H1 (cell line): ENCODE data around the gene PRIMPOL. TPM values are rescaled to one million over a fixed set of nuclear protein-coding genes. Genes with fewer than 3 reads are reported as not detected.

Experiments
- CTCF ChIA-PET: fragments of 300-600 bp; sonication (Branson Sonifier 250); formaldehyde crosslinking; loops from one replicate; lab custom pipeline; 2021; ENCODE audit not compliant: partially characterized antibody; lab: Charles Lee
- POLR2A ChIA-PET: fragments of 300-600 bp; sonication (Branson Sonifier 250); formaldehyde crosslinking; loops from one replicate; lab custom pipeline; 2021; ENCODE audit warnings: inconsistent platforms; ENCODE audit not compliant: partially characterized antibody; lab: Charles Lee
- DNase-seq, 2 experiments: peaks; one replicate each; pipeline versions ENCODE4 v3.0.0 to v3.0.0-alpha.2; 2010 to 2022; ENCODE audit warnings: low spot score in 2 of 2, low read depth in 1 of 2, mixed read lengths in 1 of 2
- FAIRE-seq: peaks from 2 replicates; lab custom pipeline; 2011; peaks lifted over from hg19 to GRCh38; lab: Jason Lieb, UNC
- H2AFZ ChIP-seq: 2 replicates; pipeline ENCODE4 v1.8.1; 2012; ENCODE audit warnings: low read length, inconsistent platforms
- H2AK5ac ChIP-seq: 2 replicates; pipeline ENCODE4 v1.6.1; 2013; ENCODE audit warnings: low read depth, low read length
- H2BK120ac ChIP-seq: replicated peaks from 2 replicates; pipeline ENCODE3; 2013; ENCODE audit warnings: low read depth, low read length, inconsistent platforms
- H2BK12ac ChIP-seq: 2 replicates; pipeline ENCODE4 v1.6.1; 2013; ENCODE audit warnings: low read depth, low read length
- H2BK15ac ChIP-seq: 2 replicates; pipeline ENCODE4 v1.6.1; 2013; ENCODE audit warnings: low read length
- H2BK20ac ChIP-seq: 2 replicates; pipeline ENCODE4 v1.6.1; 2013; ENCODE audit warnings: low read length
- H2BK5ac ChIP-seq: 2 replicates; pipeline ENCODE4 v1.6.1; 2013; ENCODE audit warnings: low read depth, low read length
- H3K14ac ChIP-seq: 2 replicates; pipeline ENCODE4 v1.6.1; 2013; ENCODE audit warnings: inconsistent platforms; ENCODE audit not compliant: insufficient read length
- H3K18ac ChIP-seq: 2 replicates; pipeline ENCODE4 v1.6.1; 2013; ENCODE audit warnings: low read length; ENCODE audit errors: extremely low read depth
- H3K23ac ChIP-seq: 2 replicates; pipeline ENCODE4 v1.6.1; 2013; ENCODE audit warnings: inconsistent platforms; ENCODE audit not compliant: insufficient read length
- H3K23me2 ChIP-seq: 2 replicates; pipeline ENCODE4 v1.6.1; 2013; ENCODE audit warnings: low read depth, low read length
- H3K27ac ChIP-seq: 2 replicates; pipeline ENCODE4 v1.6.1; 2011; ENCODE audit warnings: low read depth, low read length, inconsistent platforms
- H3K27me3 ChIP-seq, 4 experiments: replicated peaks in 1 of 4; 1 replicate in 1 of 4; 2 replicates in 3 of 4; pipeline versions ENCODE4 v1.6.1 to v1.8.1; 2011 to 2013; ENCODE audit warnings: low read length in 3 of 4, mild to moderate bottlenecking in 3 of 4, inconsistent platforms in 2 of 4, mixed read lengths in 2 of 4, moderate library complexity in 1 of 4; ENCODE audit not compliant: control insufficient read depth in 3 of 4, insufficient read depth in 3 of 4; ENCODE audit errors: extremely low read depth in 1 of 4
- H3K36me3 ChIP-seq, 4 experiments: 2 replicates each; pipeline versions ENCODE4 v1.6.1 to v1.8.1; 2011 to 2013; ENCODE audit warnings: mild to moderate bottlenecking in 4 of 4, low read length in 3 of 4, moderate library complexity in 2 of 4, control low read depth in 1 of 4, inconsistent platforms in 1 of 4; ENCODE audit not compliant: insufficient read depth in 4 of 4, control insufficient read depth in 2 of 4
- H3K4ac ChIP-seq: replicated peaks from 2 replicates; pipeline ENCODE3; 2013; ENCODE audit warnings: low read length, low read depth, mixed read lengths, inconsistent platforms; ENCODE audit not compliant: insufficient read length
- H3K4me1 ChIP-seq, 4 experiments: replicated peaks in 1 of 4; 1 replicate in 1 of 4; 2 replicates in 3 of 4; pipeline versions ENCODE4 v1.6.1 to v1.8.1; 2011 to 2013; ENCODE audit warnings: low read length in 3 of 4, inconsistent platforms in 2 of 4, mixed read lengths in 1 of 4; ENCODE audit not compliant: insufficient read depth in 4 of 4, control insufficient read depth in 3 of 4
- H3K4me2 ChIP-seq, 2 experiments: 2 replicates each; pipeline versions ENCODE4 v1.6.1 to v1.8.1; 2011 to 2013; ENCODE audit warnings: low read depth in 2 of 2, low read length in 2 of 2, control low read depth in 1 of 2, inconsistent platforms in 1 of 2, mild to moderate bottlenecking in 1 of 2; ENCODE audit not compliant: insufficient read depth in 1 of 2
- H3K4me3 ChIP-seq, 4 experiments: fragments of 200-600, 300-600 bp in 1 of 4; sonication (generic), shearing (Covaris generic), sonication (Bioruptor Twin) in 1 of 4; 2 replicates each; pipeline versions ENCODE4 v1.5.1 to v1.8.1; 2011 to 2016; ENCODE audit warnings: low read length in 4 of 4, low read depth in 3 of 4, control low read depth in 2 of 4, inconsistent platforms in 2 of 4, mild to moderate bottlenecking in 2 of 4, mixed read lengths in 1 of 4, moderate library complexity in 1 of 4; ENCODE audit not compliant: insufficient read depth in 2 of 4; ENCODE audit errors: extremely low read depth in 1 of 4
- H3K56ac ChIP-seq: replicated peaks from 2 replicates; pipeline ENCODE3; 2013; ENCODE audit warnings: low read depth, mild to moderate bottlenecking, mixed read lengths, low read length, inconsistent platforms; ENCODE audit not compliant: insufficient read length
- H3K79me1 ChIP-seq: 2 replicates; pipeline ENCODE4 v1.6.1; 2013; ENCODE audit warnings: low read depth, low read length, control low read depth
- H3K79me2 ChIP-seq, 2 experiments: 2 replicates each; pipeline versions ENCODE4 v1.6.1 to v1.8.1; 2012 to 2013; ENCODE audit warnings: low read length in 2 of 2, mild to moderate bottlenecking in 2 of 2, inconsistent platforms in 1 of 2; ENCODE audit not compliant: insufficient read depth in 2 of 2, control insufficient read depth in 1 of 2
- H3K9ac ChIP-seq, 4 experiments: replicated peaks in 1 of 4; 1 replicate in 1 of 4; 2 replicates in 3 of 4; pipeline versions ENCODE4 v1.6.1 to v1.8.1; 2011 to 2013; ENCODE audit warnings: low read depth in 3 of 4, low read length in 3 of 4, control low read depth in 2 of 4, mild to moderate bottlenecking in 2 of 4, moderate library complexity in 2 of 4, inconsistent platforms in 1 of 4; ENCODE audit errors: extremely low read depth in 1 of 4
- H3K9me3 ChIP-seq, 2 experiments: 2 replicates each; pipeline versions ENCODE4 v1.6.1 to v1.8.1; 2012 to 2013; ENCODE audit warnings: mild to moderate bottlenecking in 2 of 2, moderate library complexity in 2 of 2, control low read depth in 1 of 2, inconsistent platforms in 1 of 2, low read depth in 1 of 2, low read length in 1 of 2, mixed read lengths in 1 of 2; ENCODE audit not compliant: insufficient read depth in 2 of 2
- H4K20me1 ChIP-seq, 2 experiments: replicated peaks in 1 of 2; 2 replicates each; pipeline versions ENCODE3 to v1.8.1; 2011 to 2013; ENCODE audit warnings: inconsistent platforms in 2 of 2, low read length in 2 of 2, mild to moderate bottlenecking in 1 of 2; ENCODE audit not compliant: insufficient read depth in 2 of 2, control insufficient read depth in 1 of 2
- H4K5ac ChIP-seq: 2 replicates; pipeline ENCODE4 v1.6.1; 2013; ENCODE audit warnings: low read length, low read depth, mixed read lengths, inconsistent platforms; ENCODE audit not compliant: insufficient read length
- H4K8ac ChIP-seq: 2 replicates; pipeline ENCODE4 v1.8.0; 2013; ENCODE audit warnings: mild to moderate bottlenecking, moderate library complexity, low read length, inconsistent platforms; ENCODE audit not compliant: insufficient read depth; ENCODE audit errors: extremely low read depth
- H4K91ac ChIP-seq: replicated peaks from 2 replicates; pipeline ENCODE3; 2013; ENCODE audit warnings: low read length, mixed read lengths, inconsistent platforms; ENCODE audit not compliant: insufficient read length
- CHD2 ChIP-seq: IDR thresholded peaks from 2 replicates; pipeline ENCODE4 v1.6.1; 2012; ENCODE audit warnings: low read length, improper control_type of control experiment
- EP300 ChIP-seq, 2 experiments: IDR thresholded peaks; 1 replicate in 1 of 2; 2 replicates in 1 of 2; pipeline ENCODE4 v1.6.1; 2011 to 2012; ENCODE audit warnings: low read depth in 2 of 2, low read length in 2 of 2, mild to moderate bottlenecking in 2 of 2, borderline replicate concordance in 1 of 2, inconsistent platforms in 1 of 2, moderate library complexity in 1 of 2
- SIN3A ChIP-seq, 2 experiments: IDR thresholded peaks in 1 of 2; conservative IDR thresholded peaks in 1 of 2; 2 replicates each; pipeline ENCODE4 v1.6.1; 2011 to 2012; ENCODE audit warnings: low read length in 2 of 2, improper control_type of control experiment in 1 of 2, low read depth in 1 of 2, mild to moderate bottlenecking in 1 of 2
- SIRT6 ChIP-seq: IDR thresholded peaks from one replicate; pipeline ENCODE4 v1.7.1; 2012; ENCODE audit warnings: low read length, inconsistent platforms
- SP2 ChIP-seq: IDR thresholded peaks from 2 replicates; pipeline ENCODE4 v1.6.1; 2012; ENCODE audit warnings: mild to moderate bottlenecking, low read length, inconsistent platforms
- YY1 ChIP-seq: IDR thresholded peaks from 2 replicates; pipeline ENCODE4 v1.6.1; 2011; ENCODE audit warnings: low read depth, mild to moderate bottlenecking, low read length
- WGBS, 2 experiments: shearing (Covaris generic) in 1 of 2; methylation state at CpG; one replicate each; pipeline versions ENCODE4 v1.1.6 to v1.1.7; 2013 to 2015; ENCODE audit warnings: low lambda C conversion rate in 2 of 2, mixed read lengths in 2 of 2, inconsistent platforms in 1 of 2, low coverage in 1 of 2, missing lambda C conversion rate in 1 of 2; ENCODE audit not compliant: insufficient replicate concordance in 2 of 2, insufficient coverage in 1 of 2, insufficient read length in 1 of 2; ENCODE audit errors: extremely low coverage in 1 of 2, missing lambda C conversion rate in 1 of 2; 5-methylcytosine and 5-hydroxymethylcytosine counted together
- polyA plus RNA-seq, 7 experiments: library from polyadenylated mRNA; depleted of rRNA in 3 of 7; stranded (reverse) in 5 of 7; unstranded in 2 of 7; fragments of >200 nt in 5 of 7; fragments of 200-250 nt in 2 of 7; gene quantifications; 1 replicate in 5 of 7; 2 replicates in 1 of 7; 4 replicates in 1 of 7; pipeline versions ENCODE4 v1.2.1 to v1.2.3, GENCODE V29; 2011 to 2013; ENCODE audit warnings: missing spikeins in 2 of 7, mixed read lengths in 2 of 7
- total RNA-seq: library from RNA; stranded (reverse); fragmentation: NEBNext Ultra II Directional; extraction: Animal tissue kit (Norgen Biotek cat#: 25700); gene quantifications from 2 replicates; pipeline ENCODE4 v1.2.1, GENCODE V29; 2021

The PRIMPOL gene
- total and polyA plus RNA-seq, 2 of the 8 experiments (the other 6 are each of a cell fraction or from before 2014, with no cell fraction given) = 4.4 to 6.7 TPM

- Histone ChIP-seq H3K4ac (no peak overlapping the region), H2BK12ac (no peak overlapping the region), H3K4me3 (peak overlapping the region; percentile 92 to 99 (median 98); a peak in 7 of 8 replicates), H2BK20ac (no peak overlapping the region), H2BK5ac (no peak overlapping the region), H3K56ac (no peak overlapping the region), H3K27me3 (no peaks in the 10 kb centered on the region), H2BK15ac (no peak overlapping the region), H3K4me1 (peaks cover 0 to 8% (median 3%) of the 10 kb centered on the region in 4 experiments; a peak in 4 of 7 replicates), H3K9ac (no peak overlapping the region; a peak in 1 of 7 replicates), H3K4me2 (peak overlapping the region; percentile 68 to 78), H3K18ac (no peak overlapping the region), H3K27ac (no peak overlapping the region), H2AFZ (no peak overlapping the region), H4K5ac (no peak overlapping the region), H2AK5ac (no peak overlapping the region), H3K79me2 (peaks cover 8 to 66% of the 10 kb centered on the region in 2 experiments), H3K14ac (no peak overlapping the region), H3K79me1 (peaks cover 4% of the 10 kb centered on the region; the same call in 1 of the 2 replicates), H3K36me3 (peaks cover 18 to 42% (median 30%) of the 10 kb centered on the region in 4 experiments), H3K9me3 (no peaks in the 10 kb centered on the region), H4K91ac (no peak overlapping the region), H3K23me2 (peaks cover 1% of the 10 kb centered on the region; the same call in 1 of the 2 replicates), H4K20me1 (peaks cover 2 to 11% of the 10 kb centered on the region in 2 experiments), H3K23ac (no peak overlapping the region), H4K8ac (no peak overlapping the region), H2BK120ac (no peak overlapping the region)
- ChIA-PET POLR2A (interaction anchor here (0.7 to 1.5 kb wide), 6 partner anchors 12 to 271 kb away, joined by 3 to 8 read pairs (median 4); no protein-coding TSS in a partner anchor), CTCF (interaction anchor here (0.7 to 2.2 kb wide), 2 partner anchors 12 to 473 kb away, joined by 3 to 5 read pairs; no protein-coding TSS in a partner anchor)
- TF ChIP-seq SIN3A (conservative IDR thresholded peaks at IDR 0.05 in 1 of 2, IDR thresholded peaks at IDR 0.05 in 1 of 2; ENCODE audit: low read depth in 1 of 2, low read length in 2 of 2) (no peak), YY1 (no peak), SP2 (no peak), EP300 (IDR thresholded peaks at IDR 0.05; ENCODE audit: borderline replicate concordance in 1 of 2, low read depth in 2 of 2, low read length in 2 of 2) (no peak), SIRT6 (no peak), CHD2 (no peak)
- FAIRE-seq (no peak), DNase-seq (no peak)
- WGBS, 2 experiments = 58% methylated on average over 4 of the region's 4 CpGs; no CpG with 5 or more reads in 1 of the 2 experiments
Measured at GRCh38 chr4:184732126-184732525, 82.6 kb downstream of the PRIMPOL start.
